GM23248 (cell line): ENCODE measurements around the gene GALNT17. TPM values are rescaled to one million over a fixed set of nuclear protein-coding genes. Genes with fewer than 3 reads are reported as not detected.

ENCODE experiments used
- DNase-seq: peaks from one replicate; pipeline ENCODE4 v3.0.0-alpha.2; 2015
- H2AFZ ChIP-seq: fragments of 200-600 bp; sonication (generic); 2 replicates; pipeline ENCODE4 v1.6.1; 2016; ENCODE audit warnings: antibody characterized with exemption
- H3F3A ChIP-seq: fragments of 200-600 bp; sonication (generic); 2 replicates; pipeline ENCODE4 v1.6.1; 2016; ENCODE audit warnings: mild to moderate bottlenecking, antibody characterized with exemption, mixed run types; ENCODE audit not compliant: insufficient read depth
- H3K27ac ChIP-seq: fragments of 200-600 bp; sonication (generic); 2 replicates; pipeline ENCODE4 v1.5.1; 2016; ENCODE audit warnings: mild to moderate bottlenecking
- H3K27me3 ChIP-seq: fragments of 200-600 bp; sonication (generic); replicated peaks from 2 replicates; pipeline ENCODE4 v1.6.1; 2016; ENCODE audit warnings: mild to moderate bottlenecking; ENCODE audit not compliant: insufficient read depth
- H3K36me3 ChIP-seq: fragments of 200-600 bp; sonication (generic); 2 replicates; pipeline ENCODE4 v1.6.1; 2016; ENCODE audit warnings: low read depth, mild to moderate bottlenecking
- H3K4me1 ChIP-seq: fragments of 200-600 bp; sonication (generic); 2 replicates; pipeline ENCODE4 v1.6.1; 2016; ENCODE audit warnings: mild to moderate bottlenecking; ENCODE audit not compliant: insufficient read depth
- H3K4me2 ChIP-seq: fragments of 200-600 bp; sonication (generic); one replicate; pipeline ENCODE4 v1.6.1; 2016; ENCODE audit warnings: mild to moderate bottlenecking; ENCODE audit not compliant: unreplicated experiment
- H3K4me3 ChIP-seq: fragments of 200-600 bp; sonication (generic); 2 replicates; pipeline ENCODE4 v1.5.1; 2016; ENCODE audit warnings: mild to moderate bottlenecking
- H3K79me2 ChIP-seq: fragments of 200-600 bp; sonication (generic); 2 replicates; pipeline ENCODE4 v1.6.1; 2016; ENCODE audit warnings: mild to moderate bottlenecking; ENCODE audit not compliant: insufficient read depth
- H3K9ac ChIP-seq: fragments of 200-600 bp; sonication (generic); 2 replicates; pipeline ENCODE4 v1.6.1; 2016; ENCODE audit warnings: mild to moderate bottlenecking
- H3K9me2 ChIP-seq: fragments of 200-600 bp; sonication (generic); 2 replicates; pipeline ENCODE4 v1.6.1; 2016; ENCODE audit warnings: mixed run types, mild to moderate bottlenecking, moderate library complexity; ENCODE audit not compliant: insufficient read depth
- H3K9me3 ChIP-seq: fragments of 200-600 bp; sonication (generic); one replicate; pipeline ENCODE4 v1.6.1; 2017; ENCODE audit warnings: low read depth
- H4K20me1 ChIP-seq: fragments of 200-600 bp; sonication (generic); 2 replicates; pipeline ENCODE4 v1.6.0; 2016; ENCODE audit not compliant: insufficient read depth
- EZH2 ChIP-seq: fragments of 200-600 bp; sonication (generic); IDR thresholded peaks from 2 replicates; pipeline ENCODE4 v1.6.1; 2018; ENCODE audit warnings: antibody characterized with exemption, mild to moderate bottlenecking; ENCODE audit not compliant: insufficient read depth, poor library complexity, severe bottlenecking
- EZH2phosphoT487 ChIP-seq: fragments of 200-600 bp; sonication (generic); IDR thresholded peaks from 2 replicates; pipeline ENCODE4 v1.6.1; 2018; ENCODE audit warnings: antibody characterized with exemption, moderate library complexity, mild to moderate bottlenecking, low read depth; ENCODE audit not compliant: insufficient read depth
- WGBS, 2 experiments: methylation state at CpG; one replicate each; pipeline ENCODE4 v1.1.6; 2015 to 2017; ENCODE audit warnings: low lambda C conversion rate in 2 of 2, low coverage in 1 of 2; ENCODE audit errors: missing lambda C conversion rate in 2 of 2; 5-methylcytosine and 5-hydroxymethylcytosine counted together
- in situ Hi-C: fragments of 300-500 bp; cut with MboI; formaldehyde crosslinking; loops from 2 replicates; pipeline ENCODE4 v1.15.0; 2020
- polyA plus RNA-seq: library from polyadenylated mRNA; unstranded; fragments of >200 nt; fragmentation: Nextera tagmentation; extraction: Ambion mirVana; gene quantifications from 2 replicates; pipeline ENCODE4 v1.2.1, GENCODE V29; 2016
- total RNA-seq: library from RNA; depleted of rRNA; stranded (reverse); fragments of >200 nt; shearing (Covaris generic); gene quantifications from 2 replicates; pipeline ENCODE4 v1.2.3, GENCODE V29; 2014

GALNT17 gene
- total and polyA plus RNA-seq, 2 experiments from 2014 or later = not detected

- no peaks in the 10 kb centered on the region for H3K9me2 ChIP-seq
- no peaks in the 10 kb centered on the region for H3K4me1 ChIP-seq
- no peak overlapping the region for H2AFZ ChIP-seq
- DNase-seq = no peak
- no peaks in the 10 kb centered on the region for H3K79me2 ChIP-seq
- no peak overlapping the region for H3K9ac ChIP-seq
- no peak overlapping the region for H3K4me2 ChIP-seq
- H3K27ac ChIP-seq = no peak overlapping the region
- WGBS, 2 experiments = 2 to 7% methylated on average over 2 of the region's 2 CpGs
- no peak for TF ChIP-seq EZH2phosphoT487
- no peak for TF ChIP-seq EZH2
- no peaks in the 10 kb centered on the region for H3K9me3 ChIP-seq
- no peaks in the 10 kb centered on the region for H3K27me3 ChIP-seq
- H3K4me3 ChIP-seq = no peak overlapping the region
- in situ Hi-C loops = no loop called here
- no peaks in the 10 kb centered on the region for H3F3A ChIP-seq
- no peaks in the 10 kb centered on the region for H3K36me3 ChIP-seq
- H4K20me1 ChIP-seq = no peaks in the 10 kb centered on the region
Measured at GRCh38 chr7:71281261-71281660, 149.3 kb downstream of the GALNT17 start.

- no peak overlapping the region for H2AFZ ChIP-seq
- no peaks in the 10 kb centered on the region for H3K9me3 ChIP-seq
- in situ Hi-C loops = no loop called here
- WGBS, 2 experiments = 38 to 43% methylated on average over 11 of the region's 11 CpGs
- no peak overlapping the region for H3K9ac ChIP-seq
- no peaks in the 10 kb centered on the region for H3K4me1 ChIP-seq
- no peaks in the 10 kb centered on the region for H3F3A ChIP-seq
- no peaks in the 10 kb centered on the region for H3K9me2 ChIP-seq
- TF ChIP-seq EZH2phosphoT487 = no peak
- TF ChIP-seq EZH2 = no peak
- no peak overlapping the region for H3K4me2 ChIP-seq
- no peak for DNase-seq
- no peak overlapping the region for H3K27ac ChIP-seq
- H3K36me3 ChIP-seq = no peaks in the 10 kb centered on the region
- H3K79me2 ChIP-seq = no peaks in the 10 kb centered on the region
- no peak overlapping the region for H3K4me3 ChIP-seq
- no peaks in the 10 kb centered on the region for H3K27me3 ChIP-seq
- H4K20me1 ChIP-seq = no peaks in the 10 kb centered on the region
Measured at GRCh38 chr7:71283802-71284201, 151.9 kb downstream of the GALNT17 start.

- Histone ChIP-seq H3K9ac (no peak overlapping the region), H2AFZ (no peak overlapping the region), H3F3A (no peaks in the 10 kb centered on the region), H3K27ac (no peak overlapping the region), H3K9me2 (no peaks in the 10 kb centered on the region), H3K4me1 (no peaks in the 10 kb centered on the region), H3K79me2 (no peaks in the 10 kb centered on the region), H3K9me3 (no peaks in the 10 kb centered on the region), H3K36me3 (no peaks in the 10 kb centered on the region), H3K4me3 (no peak overlapping the region), H3K27me3 (no peaks in the 10 kb centered on the region), H3K4me2 (no peak overlapping the region), H4K20me1 (no peaks in the 10 kb centered on the region)
- in situ Hi-C loops = no loop called here
- 24 to 32% methylated on average over 4 of the region's 4 CpGs for WGBS, 2 experiments
- TF ChIP-seq EZH2phosphoT487 = no peak
- no peak for TF ChIP-seq EZH2
- DNase-seq = no peak
Measured at GRCh38 chr7:71285571-71286145, 153.7 kb downstream of the GALNT17 start.

GRCh38 chr7:71286336-71286735 is 154.4 kb downstream of the GALNT17 start:
- H3K9me2 ChIP-seq = no peaks in the 10 kb centered on the region
- no peaks in the 10 kb centered on the region for H3K79me2 ChIP-seq
- H3K27ac ChIP-seq = no peak overlapping the region
- DNase-seq = no peak
- in situ Hi-C loops = no loop called here
- H3K9me3 ChIP-seq = no peaks in the 10 kb centered on the region
- no peaks in the 10 kb centered on the region for H3K27me3 ChIP-seq
- no peaks in the 10 kb centered on the region for H4K20me1 ChIP-seq
- no peaks in the 10 kb centered on the region for H3K36me3 ChIP-seq
- no peaks in the 10 kb centered on the region for H3F3A ChIP-seq
- H3K9ac ChIP-seq = no peak overlapping the region
- no peaks in the 10 kb centered on the region for H3K4me1 ChIP-seq
- H3K4me3 ChIP-seq = no peak overlapping the region
- no peak overlapping the region for H2AFZ ChIP-seq
- H3K4me2 ChIP-seq = no peak overlapping the region
- TF ChIP-seq EZH2 (no peak), EZH2phosphoT487 (no peak)
- 38 to 42% methylated on average over 7 of the region's 7 CpGs for WGBS, 2 experiments

GRCh38 chr7:71286924-71287323 is 155.0 kb downstream of the GALNT17 start:
- no peak for TF ChIP-seq EZH2
- TF ChIP-seq EZH2phosphoT487 = no peak

More at GRCh38 chr7:71286924-71287323, 155.0 kb downstream of the GALNT17 start:
- 30 to 39% methylated on average over 9 of the region's 9 CpGs for WGBS, 2 experiments
- Histone ChIP-seq H3K4me1 (no peaks in the 10 kb centered on the region), H3K4me3 (no peak overlapping the region), H4K20me1 (no peaks in the 10 kb centered on the region), H3K9me3 (no peaks in the 10 kb centered on the region), H2AFZ (no peak overlapping the region), H3K9ac (no peak overlapping the region), H3K4me2 (no peak overlapping the region), H3K27me3 (no peaks in the 10 kb centered on the region), H3K36me3 (no peaks in the 10 kb centered on the region), H3F3A (no peaks in the 10 kb centered on the region), H3K27ac (no peak overlapping the region), H3K79me2 (no peaks in the 10 kb centered on the region), H3K9me2 (no peaks in the 10 kb centered on the region)
- in situ Hi-C loops = no loop called here
- DNase-seq = no peak
